H1 (cell line): ENCODE measurements around the gene TMCO2. TPM values are rescaled to one million over a fixed set of nuclear protein-coding genes. Genes with fewer than 3 reads are reported as not detected.

ENCODE experiments used
- CTCF ChIA-PET: fragments of 300-600 bp; sonication (Branson Sonifier 250); formaldehyde crosslinking; loops from one replicate; lab custom pipeline; 2021; ENCODE audit not compliant: partially characterized antibody; lab: Charles Lee
- POLR2A ChIA-PET: fragments of 300-600 bp; sonication (Branson Sonifier 250); formaldehyde crosslinking; loops from one replicate; lab custom pipeline; 2021; ENCODE audit warnings: inconsistent platforms; ENCODE audit not compliant: partially characterized antibody; lab: Charles Lee
- DNase-seq, 2 experiments: peaks; one replicate each; pipeline versions ENCODE4 v3.0.0 to v3.0.0-alpha.2; 2010 to 2022; ENCODE audit warnings: low spot score in 2 of 2, low read depth in 1 of 2, mixed read lengths in 1 of 2
- FAIRE-seq: peaks from 2 replicates; lab custom pipeline; 2011; peaks lifted over from hg19 to GRCh38; lab: Jason Lieb, UNC
- H2AFZ ChIP-seq: 2 replicates; pipeline ENCODE4 v1.8.1; 2012; ENCODE audit warnings: low read length, inconsistent platforms
- H2AK5ac ChIP-seq: 2 replicates; pipeline ENCODE4 v1.6.1; 2013; ENCODE audit warnings: low read depth, low read length
- H2BK120ac ChIP-seq: replicated peaks from 2 replicates; pipeline ENCODE3; 2013; ENCODE audit warnings: low read depth, low read length, inconsistent platforms
- H2BK12ac ChIP-seq: 2 replicates; pipeline ENCODE4 v1.6.1; 2013; ENCODE audit warnings: low read depth, low read length
- H2BK15ac ChIP-seq: 2 replicates; pipeline ENCODE4 v1.6.1; 2013; ENCODE audit warnings: low read length
- H2BK20ac ChIP-seq: 2 replicates; pipeline ENCODE4 v1.6.1; 2013; ENCODE audit warnings: low read length
- H2BK5ac ChIP-seq: 2 replicates; pipeline ENCODE4 v1.6.1; 2013; ENCODE audit warnings: low read depth, low read length
- H3K14ac ChIP-seq: 2 replicates; pipeline ENCODE4 v1.6.1; 2013; ENCODE audit warnings: inconsistent platforms; ENCODE audit not compliant: insufficient read length
- H3K18ac ChIP-seq: 2 replicates; pipeline ENCODE4 v1.6.1; 2013; ENCODE audit warnings: low read length; ENCODE audit errors: extremely low read depth
- H3K23ac ChIP-seq: 2 replicates; pipeline ENCODE4 v1.6.1; 2013; ENCODE audit warnings: inconsistent platforms; ENCODE audit not compliant: insufficient read length
- H3K23me2 ChIP-seq: 2 replicates; pipeline ENCODE4 v1.6.1; 2013; ENCODE audit warnings: low read depth, low read length
- H3K27ac ChIP-seq: 2 replicates; pipeline ENCODE4 v1.6.1; 2011; ENCODE audit warnings: low read depth, low read length, inconsistent platforms
- H3K27me3 ChIP-seq, 4 experiments: replicated peaks in 1 of 4; 1 replicate in 1 of 4; 2 replicates in 3 of 4; pipeline versions ENCODE4 v1.6.1 to v1.8.1; 2011 to 2013; ENCODE audit warnings: low read length in 3 of 4, mild to moderate bottlenecking in 3 of 4, inconsistent platforms in 2 of 4, mixed read lengths in 2 of 4, moderate library complexity in 1 of 4; ENCODE audit not compliant: control insufficient read depth in 3 of 4, insufficient read depth in 3 of 4; ENCODE audit errors: extremely low read depth in 1 of 4
- H3K36me3 ChIP-seq, 4 experiments: 2 replicates each; pipeline versions ENCODE4 v1.6.1 to v1.8.1; 2011 to 2013; ENCODE audit warnings: mild to moderate bottlenecking in 4 of 4, low read length in 3 of 4, moderate library complexity in 2 of 4, control low read depth in 1 of 4, inconsistent platforms in 1 of 4; ENCODE audit not compliant: insufficient read depth in 4 of 4, control insufficient read depth in 2 of 4
- H3K4ac ChIP-seq: replicated peaks from 2 replicates; pipeline ENCODE3; 2013; ENCODE audit warnings: low read length, low read depth, mixed read lengths, inconsistent platforms; ENCODE audit not compliant: insufficient read length
- H3K4me1 ChIP-seq, 4 experiments: replicated peaks in 1 of 4; 1 replicate in 1 of 4; 2 replicates in 3 of 4; pipeline versions ENCODE4 v1.6.1 to v1.8.1; 2011 to 2013; ENCODE audit warnings: low read length in 3 of 4, inconsistent platforms in 2 of 4, mixed read lengths in 1 of 4; ENCODE audit not compliant: insufficient read depth in 4 of 4, control insufficient read depth in 3 of 4
- H3K4me2 ChIP-seq, 2 experiments: 2 replicates each; pipeline versions ENCODE4 v1.6.1 to v1.8.1; 2011 to 2013; ENCODE audit warnings: low read depth in 2 of 2, low read length in 2 of 2, control low read depth in 1 of 2, inconsistent platforms in 1 of 2, mild to moderate bottlenecking in 1 of 2; ENCODE audit not compliant: insufficient read depth in 1 of 2
- H3K4me3 ChIP-seq, 4 experiments: fragments of 200-600, 300-600 bp in 1 of 4; sonication (generic), shearing (Covaris generic), sonication (Bioruptor Twin) in 1 of 4; 2 replicates each; pipeline versions ENCODE4 v1.5.1 to v1.8.1; 2011 to 2016; ENCODE audit warnings: low read length in 4 of 4, low read depth in 3 of 4, control low read depth in 2 of 4, inconsistent platforms in 2 of 4, mild to moderate bottlenecking in 2 of 4, mixed read lengths in 1 of 4, moderate library complexity in 1 of 4; ENCODE audit not compliant: insufficient read depth in 2 of 4; ENCODE audit errors: extremely low read depth in 1 of 4
- H3K56ac ChIP-seq: replicated peaks from 2 replicates; pipeline ENCODE3; 2013; ENCODE audit warnings: low read depth, mild to moderate bottlenecking, mixed read lengths, low read length, inconsistent platforms; ENCODE audit not compliant: insufficient read length
- H3K79me1 ChIP-seq: 2 replicates; pipeline ENCODE4 v1.6.1; 2013; ENCODE audit warnings: low read depth, low read length, control low read depth
- H3K79me2 ChIP-seq, 2 experiments: 2 replicates each; pipeline versions ENCODE4 v1.6.1 to v1.8.1; 2012 to 2013; ENCODE audit warnings: low read length in 2 of 2, mild to moderate bottlenecking in 2 of 2, inconsistent platforms in 1 of 2; ENCODE audit not compliant: insufficient read depth in 2 of 2, control insufficient read depth in 1 of 2
- H3K9ac ChIP-seq, 4 experiments: replicated peaks in 1 of 4; 1 replicate in 1 of 4; 2 replicates in 3 of 4; pipeline versions ENCODE4 v1.6.1 to v1.8.1; 2011 to 2013; ENCODE audit warnings: low read depth in 3 of 4, low read length in 3 of 4, control low read depth in 2 of 4, mild to moderate bottlenecking in 2 of 4, moderate library complexity in 2 of 4, inconsistent platforms in 1 of 4; ENCODE audit errors: extremely low read depth in 1 of 4
- H3K9me3 ChIP-seq, 2 experiments: 2 replicates each; pipeline versions ENCODE4 v1.6.1 to v1.8.1; 2012 to 2013; ENCODE audit warnings: mild to moderate bottlenecking in 2 of 2, moderate library complexity in 2 of 2, control low read depth in 1 of 2, inconsistent platforms in 1 of 2, low read depth in 1 of 2, low read length in 1 of 2, mixed read lengths in 1 of 2; ENCODE audit not compliant: insufficient read depth in 2 of 2
- H4K20me1 ChIP-seq, 2 experiments: replicated peaks in 1 of 2; 2 replicates each; pipeline versions ENCODE3 to v1.8.1; 2011 to 2013; ENCODE audit warnings: inconsistent platforms in 2 of 2, low read length in 2 of 2, mild to moderate bottlenecking in 1 of 2; ENCODE audit not compliant: insufficient read depth in 2 of 2, control insufficient read depth in 1 of 2
- H4K5ac ChIP-seq: 2 replicates; pipeline ENCODE4 v1.6.1; 2013; ENCODE audit warnings: low read length, low read depth, mixed read lengths, inconsistent platforms; ENCODE audit not compliant: insufficient read length
- H4K8ac ChIP-seq: 2 replicates; pipeline ENCODE4 v1.8.0; 2013; ENCODE audit warnings: mild to moderate bottlenecking, moderate library complexity, low read length, inconsistent platforms; ENCODE audit not compliant: insufficient read depth; ENCODE audit errors: extremely low read depth
- H4K91ac ChIP-seq: replicated peaks from 2 replicates; pipeline ENCODE3; 2013; ENCODE audit warnings: low read length, mixed read lengths, inconsistent platforms; ENCODE audit not compliant: insufficient read length
- CHD1 ChIP-seq: IDR thresholded peaks from 2 replicates; pipeline ENCODE4 v1.6.1; 2012; ENCODE audit warnings: low read depth, low read length, improper control_type of control experiment
- CTCF ChIP-seq, 3 experiments: IDR thresholded peaks; 1 replicate in 2 of 3; 2 replicates in 1 of 3; pipeline versions ENCODE4 v1.5.1 to v1.6.1; 2011; ENCODE audit warnings: low read length in 3 of 3, mild to moderate bottlenecking in 3 of 3, inconsistent platforms in 2 of 3, low read depth in 1 of 3, moderate library complexity in 1 of 3; ENCODE audit not compliant: insufficient read depth in 1 of 3; ENCODE audit errors: control extremely low read depth in 1 of 3
- EP300 ChIP-seq, 2 experiments: IDR thresholded peaks; 1 replicate in 1 of 2; 2 replicates in 1 of 2; pipeline ENCODE4 v1.6.1; 2011 to 2012; ENCODE audit warnings: low read depth in 2 of 2, low read length in 2 of 2, mild to moderate bottlenecking in 2 of 2, borderline replicate concordance in 1 of 2, inconsistent platforms in 1 of 2, moderate library complexity in 1 of 2
- KDM4A ChIP-seq: IDR thresholded peaks from one replicate; pipeline ENCODE4 v1.7.1; 2012; ENCODE audit warnings: low read depth, mild to moderate bottlenecking, moderate library complexity, low read length, inconsistent platforms; ENCODE audit not compliant: severe bottlenecking
- PHF8 ChIP-seq: fragments of 200-600 bp; sonication (generic); conservative IDR thresholded peaks from 2 replicates; pipeline ENCODE4 v1.7.1; 2012; ENCODE audit warnings: low read depth, mild to moderate bottlenecking, inconsistent platforms, low read length, moderate library complexity
- POLR2A ChIP-seq, 2 experiments: IDR thresholded peaks; 1 replicate in 1 of 2; 2 replicates in 1 of 2; pipeline ENCODE4 v1.6.1; 2011; ENCODE audit warnings: low read depth in 2 of 2, low read length in 2 of 2, mild to moderate bottlenecking in 2 of 2; ENCODE audit errors: control extremely low read depth in 1 of 2
- SAP30 ChIP-seq: fragments of 300-600 bp; sonication (generic); IDR thresholded peaks from 2 replicates; pipeline ENCODE4 v1.7.1; 2012; ENCODE audit warnings: low read length, moderate library complexity, mild to moderate bottlenecking, inconsistent platforms; ENCODE audit not compliant: insufficient read depth, insufficient replicate concordance
- ZNF274 ChIP-seq: IDR thresholded peaks from 2 replicates; pipeline ENCODE4 v1.7.0; 2012; ENCODE audit warnings: low read length, borderline replicate concordance; ENCODE audit errors: extremely low read depth
- WGBS, 2 experiments: shearing (Covaris generic) in 1 of 2; methylation state at CpG; one replicate each; pipeline versions ENCODE4 v1.1.6 to v1.1.7; 2013 to 2015; ENCODE audit warnings: low lambda C conversion rate in 2 of 2, mixed read lengths in 2 of 2, inconsistent platforms in 1 of 2, low coverage in 1 of 2, missing lambda C conversion rate in 1 of 2; ENCODE audit not compliant: insufficient replicate concordance in 2 of 2, insufficient coverage in 1 of 2, insufficient read length in 1 of 2; ENCODE audit errors: extremely low coverage in 1 of 2, missing lambda C conversion rate in 1 of 2; 5-methylcytosine and 5-hydroxymethylcytosine counted together
- polyA plus RNA-seq, 7 experiments: library from polyadenylated mRNA; depleted of rRNA in 3 of 7; stranded (reverse) in 5 of 7; unstranded in 2 of 7; fragments of >200 nt in 5 of 7; fragments of 200-250 nt in 2 of 7; gene quantifications; 1 replicate in 5 of 7; 2 replicates in 1 of 7; 4 replicates in 1 of 7; pipeline versions ENCODE4 v1.2.1 to v1.2.3, GENCODE V29; 2011 to 2013; ENCODE audit warnings: missing spikeins in 2 of 7, mixed read lengths in 2 of 7
- total RNA-seq: library from RNA; stranded (reverse); fragmentation: NEBNext Ultra II Directional; extraction: Animal tissue kit (Norgen Biotek cat#: 25700); gene quantifications from 2 replicates; pipeline ENCODE4 v1.2.1, GENCODE V29; 2021
- TF ChIP-seq, protein P1 (sequence below): IDR thresholded peaks from 2 replicates; pipeline ENCODE4 v1.6.1; 2011; ENCODE audit warnings: low read depth, mild to moderate bottlenecking, low read length; ENCODE audit not compliant: insufficient read depth

Gene TMCO2
- total and polyA plus RNA-seq, 2 of the 8 experiments (the other 6 are each of a cell fraction or from before 2014, with no cell fraction given) = not detected

- no peak for FAIRE-seq
- H3K56ac ChIP-seq = no peak overlapping the region
- 72% methylated on average over 3 of the region's 3 CpGs; no CpG with 5 or more reads in 1 of the 2 experiments for WGBS, 2 experiments
- TF ChIP-seq, protein P1, sequence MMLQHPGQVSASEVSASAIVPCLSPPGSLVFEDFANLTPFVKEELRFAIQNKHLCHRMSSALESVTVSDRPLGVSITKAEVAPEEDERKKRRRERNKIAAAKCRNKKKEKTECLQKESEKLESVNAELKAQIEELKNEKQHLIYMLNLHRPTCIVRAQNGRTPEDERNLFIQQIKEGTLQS = no peak
- TF ChIP-seq EP300 (IDR thresholded peaks at IDR 0.05; ENCODE audit: borderline replicate concordance in 1 of 2, low read depth in 2 of 2, low read length in 2 of 2) (no peak), CHD1 (no peak), POLR2A (IDR thresholded peaks at IDR 0.05; ENCODE audit: control extremely low read depth in 1 of 2, low read depth in 2 of 2, low read length in 2 of 2) (no peak), PHF8 (no peak), CTCF (IDR thresholded peaks at IDR 0.05; ENCODE audit: control extremely low read depth in 1 of 3, insufficient read depth in 1 of 3, low read depth in 1 of 3, low read length in 3 of 3) (no peak), SAP30 (no peak), KDM4A (no peak), ZNF274 (no peak)
Observed at GRCh38 chr1:40270152-40270834, 22.6 kb downstream of the TMCO2 start.

More at GRCh38 chr1:40270152-40270834, 22.6 kb downstream of the TMCO2 start:
- no peak overlapping the region for H3K4me3 ChIP-seq
- no peak overlapping the region for H2BK15ac ChIP-seq
- H3K79me2 ChIP-seq = no peaks in the 10 kb centered on the region
- H2AK5ac ChIP-seq = no peak overlapping the region
- H3K4me1 ChIP-seq = no peaks in the 10 kb centered on the region
- ChIA-PET POLR2A (no interaction called here), CTCF (interaction anchor here (0.9 kb wide), 1 partner anchor 68 kb away, joined by 3 read pairs; no protein-coding TSS in a partner anchor)
- no peak overlapping the region for H3K4ac ChIP-seq
- peaks cover 6 to 57% (median 19%) of the 10 kb centered on the region in 4 experiments; a peak in 7 of 8 replicates for H3K36me3 ChIP-seq
- H3K18ac ChIP-seq = no peak overlapping the region
- no peak overlapping the region for H2BK12ac ChIP-seq
- no peak overlapping the region for H3K9ac ChIP-seq
- no peak overlapping the region for H2AFZ ChIP-seq
- H4K8ac ChIP-seq = no peak overlapping the region
- no peak overlapping the region for H3K23ac ChIP-seq
- no peak overlapping the region for H4K91ac ChIP-seq
- no peak overlapping the region for H3K27ac ChIP-seq
- H3K4me2 ChIP-seq = no peak overlapping the region
- no peak overlapping the region for H2BK20ac ChIP-seq
- H3K9me3 ChIP-seq = no peaks in the 10 kb centered on the region
- no peak for DNase-seq
- H3K14ac ChIP-seq = no peak overlapping the region
- H4K20me1 ChIP-seq = peaks cover 1 to 2% of the 10 kb centered on the region in 2 experiments
- H3K23me2 ChIP-seq = no peaks in the 10 kb centered on the region; the same call in 1 of the 2 replicates
- H3K79me1 ChIP-seq = no peaks in the 10 kb centered on the region
- H2BK5ac ChIP-seq = no peak overlapping the region
- no peak overlapping the region for H4K5ac ChIP-seq
- no peaks in the 10 kb centered on the region for H3K27me3 ChIP-seq
- H2BK120ac ChIP-seq = no peak overlapping the region
